ENCODE data around the gene TMEM145.

DNA sequence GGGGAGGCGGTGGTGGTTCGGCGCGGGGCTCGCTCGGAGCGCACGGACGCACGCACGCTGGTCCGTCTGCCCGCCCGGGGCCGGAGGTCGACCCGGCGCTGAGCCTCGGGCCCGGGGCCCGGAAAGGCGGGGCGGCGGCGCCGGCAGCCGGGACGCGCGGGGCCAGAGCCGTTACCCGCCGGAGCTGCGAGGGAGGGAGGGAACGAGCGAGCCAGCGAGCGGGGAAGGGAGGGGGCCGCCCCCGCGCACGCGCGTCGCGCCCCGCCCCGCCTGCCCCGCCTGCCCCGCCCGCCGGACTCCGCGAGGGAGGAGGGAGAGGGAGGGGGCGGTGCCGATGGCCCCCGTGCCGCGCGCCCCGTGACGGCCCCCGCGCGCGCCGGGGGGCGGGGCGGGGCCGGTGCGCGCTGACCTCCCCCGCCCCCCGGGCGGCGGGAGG, 29.0 kb upstream of the TMEM145 start:
- TF ChIP-seq POLR2AphosphoS5 (IDR thresholded peaks at IDR 0.05; ENCODE audit: low read length) (no peak), EZH2 (IDR thresholded peaks at IDR 0.05; ENCODE audit: borderline replicate concordance, control insufficient read depth, low read depth, low read length) (no peak), SIX5 (IDR thresholded peaks at IDR 0.05; ENCODE audit: low read depth, low read length, severe bottlenecking) (no peak), BHLHE40 (IDR thresholded peaks at IDR 0.05; ENCODE audit: borderline replicate concordance in 1 of 2, low read depth in 2 of 2, low read length in 1 of 2) (peak; percentile 64 to 90; a peak in 3 of 4 replicates), RAD21 (IDR thresholded peaks at IDR 0.05; ENCODE audit: insufficient read depth, low read depth, low read length) (no peak), EP300 (IDR thresholded peaks at IDR 0.05; ENCODE audit: borderline replicate concordance in 1 of 2, control insufficient read depth in 1 of 2, low read depth in 2 of 2, low read length in 2 of 2) (no peak)
- TF ChIP-seq, protein P1, sequence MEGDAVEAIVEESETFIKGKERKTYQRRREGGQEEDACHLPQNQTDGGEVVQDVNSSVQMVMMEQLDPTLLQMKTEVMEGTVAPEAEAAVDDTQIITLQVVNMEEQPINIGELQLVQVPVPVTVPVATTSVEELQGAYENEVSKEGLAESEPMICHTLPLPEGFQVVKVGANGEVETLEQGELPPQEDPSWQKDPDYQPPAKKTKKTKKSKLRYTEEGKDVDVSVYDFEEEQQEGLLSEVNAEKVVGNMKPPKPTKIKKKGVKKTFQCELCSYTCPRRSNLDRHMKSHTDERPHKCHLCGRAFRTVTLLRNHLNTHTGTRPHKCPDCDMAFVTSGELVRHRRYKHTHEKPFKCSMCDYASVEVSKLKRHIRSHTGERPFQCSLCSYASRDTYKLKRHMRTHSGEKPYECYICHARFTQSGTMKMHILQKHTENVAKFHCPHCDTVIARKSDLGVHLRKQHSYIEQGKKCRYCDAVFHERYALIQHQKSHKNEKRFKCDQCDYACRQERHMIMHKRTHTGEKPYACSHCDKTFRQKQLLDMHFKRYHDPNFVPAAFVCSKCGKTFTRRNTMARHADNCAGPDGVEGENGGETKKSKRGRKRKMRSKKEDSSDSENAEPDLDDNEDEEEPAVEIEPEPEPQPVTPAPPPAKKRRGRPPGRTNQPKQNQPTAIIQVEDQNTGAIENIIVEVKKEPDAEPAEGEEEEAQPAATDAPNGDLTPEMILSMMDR (IDR thresholded peaks at IDR 0.05 in 2 of 3, conservative IDR thresholded peaks at IDR 0.05 in 1 of 3; ENCODE audit: control insufficient read depth in 2 of 3, extremely low read depth in 1 of 3, insufficient read depth in 1 of 3, low read depth in 3 of 3, low read length in 3 of 3), result no peak

All from GM12878 (cell line).